ENCODE measurements around the gene ZBTB34. TPM values are rescaled to one million over a fixed set of nuclear protein-coding genes. Genes with fewer than 3 reads are reported as not detected.

The ZBTB34 gene
- total and polyA plus RNA-seq, 2 of the 4 experiments (the other 2 are of a cell fraction) = 2.7 to 3.1 TPM

- Histone ChIP-seq H2BK5ac (ENCODE audit: low read depth, low read length, poor library complexity, severe bottlenecking) (no peak overlapping the region), H3K27me3 (ENCODE audit: control insufficient read depth, insufficient read depth, low read length) (no peaks in the 10 kb centered on the region), H4K20me1 (ENCODE audit: insufficient read depth, low read length) (peaks cover 22% of the 10 kb centered on the region), H4K5ac (ENCODE audit: low read depth, low read length) (no peak overlapping the region), H3K4me2 (ENCODE audit: low read depth, low read length) (no peak overlapping the region), H2AK5ac (ENCODE audit: low read depth, low read length) (no peak overlapping the region), H3K27ac (ENCODE audit: insufficient read depth, low read length) (no peak overlapping the region), H3K56ac (ENCODE audit: extremely low read depth, insufficient read depth, low read length) (no peak overlapping the region), H3K4me3 (ENCODE audit: insufficient read depth, low read depth, low read length) (no peak overlapping the region), H2BK15ac (ENCODE audit: low read depth, low read length) (no peak overlapping the region), H4K91ac (ENCODE audit: insufficient read depth, low read depth, low read length) (no peak overlapping the region), H3K18ac (ENCODE audit: low read depth, low read length) (no peak overlapping the region), H2AK9ac (replicated peaks; ENCODE audit: low read depth, low read length, poor library complexity) (no peak overlapping the region), H4K8ac (ENCODE audit: low read depth in 2 of 2, low read length in 2 of 2) (no peak overlapping the region), H3K9ac (ENCODE audit: low read depth, low read length) (no peak overlapping the region), H3K79me1 (ENCODE audit: low read depth in 1 of 2, low read length in 2 of 2) (peaks cover 30 to 54% of the 10 kb centered on the region in 2 experiments), H3K14ac (replicated peaks; ENCODE audit: low read depth, low read length) (no peak overlapping the region), H3K36me3 (ENCODE audit: control insufficient read depth, insufficient read depth, low read length) (peaks cover 13% of the 10 kb centered on the region), H3K4me1 (ENCODE audit: control insufficient read depth, insufficient read depth, low read length) (no peaks in the 10 kb centered on the region), H3K9me3 (ENCODE audit: control insufficient read depth, insufficient read depth, low read length) (peaks cover 13% of the 10 kb centered on the region), H3K4ac (ENCODE audit: low read depth, low read length) (no peak overlapping the region), H2AFZ (replicated peaks; ENCODE audit: low read length, poor library complexity) (no peak overlapping the region), H2BK20ac (ENCODE audit: low read depth, low read length) (no peak overlapping the region), H2BK120ac (ENCODE audit: low read depth, low read length) (no peak overlapping the region), H3K23ac (ENCODE audit: low read depth, low read length) (no peak overlapping the region), H3K9me1 (ENCODE audit: insufficient read depth, low read length) (no peaks in the 10 kb centered on the region; the same call in 1 of the 2 replicates)
- ChIA-PET CTCF (no interaction called here), POLR2A (ENCODE audit: unreplicated experiment) (no interaction called here)
- ATAC-seq (ENCODE audit: low read depth) (no peak), DNase-seq (no peak)
- dilution Hi-C loops (cut with HindIII; ENCODE audit: low sequenced_read_pairs, unreplicated experiment) (no loop called here), intact Hi-C loops (cut with micrococcal nuclease) (no loop called here), in situ Hi-C loops (cut with MboI; ENCODE audit: low sequenced_read_pairs) (no loop called here)
- no TSS peak for BruUV-seq (replicated peaks)
- TF ChIP-seq MAFK (IDR thresholded peaks at IDR 0.05; ENCODE audit: low read depth, low read length) (no peak), CEBPB (IDR thresholded peaks at IDR 0.05; ENCODE audit: low read depth, low read length) (no peak), CTCF (conservative IDR thresholded peaks at IDR 0.05; ENCODE audit: low read depth, low read length) (no peak), MAZ (IDR thresholded peaks at IDR 0.05; ENCODE audit: borderline replicate concordance, low read depth, low read length) (no peak), MXI1 (IDR thresholded peaks at IDR 0.05; ENCODE audit: borderline replicate concordance, low read depth, low read length) (no peak), RFX5 (IDR thresholded peaks at IDR 0.05; ENCODE audit: low read depth, low read length) (no peak), POLR2A (IDR thresholded peaks at IDR 0.05; ENCODE audit: low read depth, low read length) (no peak), SMC3 (IDR thresholded peaks at IDR 0.05; ENCODE audit: low read depth, low read length) (no peak), ELK1 (IDR thresholded peaks at IDR 0.05; ENCODE audit: borderline replicate concordance, low read depth, low read length) (no peak), BHLHE40 (IDR thresholded peaks at IDR 0.05; ENCODE audit: low read depth, low read length) (no peak), RAD21 (IDR thresholded peaks at IDR 0.05; ENCODE audit: low read length) (no peak), RCOR1 (IDR thresholded peaks at IDR 0.05; ENCODE audit: insufficient replicate concordance, low read length) (no peak), USF2 (IDR thresholded peaks at IDR 0.05; ENCODE audit: low read depth, low read length) (no peak), FOS (IDR thresholded peaks at IDR 0.05; ENCODE audit: low read depth, low read length) (no peak), CHD1 (IDR thresholded peaks at IDR 0.05; ENCODE audit: low read depth, low read length) (no peak), NFE2L2 (IDR thresholded peaks at IDR 0.05; ENCODE audit: low read depth, low read length) (no peak)
- WGBS, 2 experiments (ENCODE audit: extremely low coverage in 2 of 2, insufficient read length in 1 of 2) = no CpG with 5 or more reads among the region's 1 CpG
Measured at GRCh38 chr9:126819482-126819881, 41.0 kb upstream of the ZBTB34 start.
